Measurements from ENCODE around the gene LHX4.

GRCh38 chr1:180258935-180259334 is 28.9 kb downstream of the LHX4 start:
- no peak for TF ChIP-seq POLR2AphosphoS5 (IDR thresholded peaks at IDR 0.05)
- no peak for TF ChIP-seq CTCF (IDR thresholded peaks at IDR 0.05 in 8 of 11, conservative IDR thresholded peaks at IDR 0.05 in 3 of 11)
- TF ChIP-seq POLR2A (IDR thresholded peaks at IDR 0.05): no peak
